NCI-H2227 (cell line): Measurements from ENCODE around the gene STAP2.

ENCODE experiments used
- DNase-seq: peaks from one replicate; lab custom pipeline; 2025; ENCODE audit not compliant: unreplicated experiment; lab: John Stamatoyannopoulos, UW

The STAP2 gene

GRCh38 chr19:4338441-4339355 is at the start of gene STAP2:
Gene STAP2, minus strand, starts transcription at chr19:4338827. Its CDS starts 74 bp downstream, at chr19:4338753.
- no peak for DNase-seq

DNA sequence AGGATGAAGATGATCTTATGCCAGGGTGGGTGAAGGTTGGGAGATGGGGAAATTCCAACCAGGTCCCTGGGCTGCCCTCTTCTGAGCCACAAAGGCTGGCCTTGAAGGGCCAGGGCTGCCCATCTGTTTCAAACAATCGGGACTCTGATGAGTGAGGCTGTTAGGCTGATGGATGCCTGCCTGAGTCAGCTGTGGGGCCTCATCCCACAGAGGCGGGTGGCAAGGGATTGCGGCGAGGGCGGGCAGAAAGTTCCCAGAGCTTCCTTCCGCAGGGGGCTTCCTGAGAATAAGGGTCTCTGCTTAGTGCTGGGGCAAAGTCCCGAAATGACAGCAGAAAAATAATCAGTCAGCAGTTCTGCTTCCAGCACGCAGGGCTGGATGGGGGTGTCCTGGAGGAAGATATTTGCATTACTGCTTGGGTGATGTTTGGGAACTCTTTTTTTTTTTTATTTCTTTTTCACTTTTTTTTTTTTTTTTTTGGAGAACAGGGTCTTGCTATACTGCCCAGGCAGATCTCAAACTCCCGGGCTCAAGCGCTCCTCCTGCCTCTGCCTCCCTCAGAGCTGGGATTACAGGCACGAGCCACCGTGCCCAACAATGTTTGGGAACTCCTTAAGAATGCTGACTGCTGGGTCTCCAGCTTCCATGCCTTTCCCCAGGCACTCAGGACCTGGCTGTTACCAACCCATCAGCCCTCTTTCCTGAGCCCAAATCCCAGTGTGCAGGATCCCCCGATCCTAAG is 47.6 kb upstream of the STAP2 start:
- no peak for DNase-seq

DNA sequence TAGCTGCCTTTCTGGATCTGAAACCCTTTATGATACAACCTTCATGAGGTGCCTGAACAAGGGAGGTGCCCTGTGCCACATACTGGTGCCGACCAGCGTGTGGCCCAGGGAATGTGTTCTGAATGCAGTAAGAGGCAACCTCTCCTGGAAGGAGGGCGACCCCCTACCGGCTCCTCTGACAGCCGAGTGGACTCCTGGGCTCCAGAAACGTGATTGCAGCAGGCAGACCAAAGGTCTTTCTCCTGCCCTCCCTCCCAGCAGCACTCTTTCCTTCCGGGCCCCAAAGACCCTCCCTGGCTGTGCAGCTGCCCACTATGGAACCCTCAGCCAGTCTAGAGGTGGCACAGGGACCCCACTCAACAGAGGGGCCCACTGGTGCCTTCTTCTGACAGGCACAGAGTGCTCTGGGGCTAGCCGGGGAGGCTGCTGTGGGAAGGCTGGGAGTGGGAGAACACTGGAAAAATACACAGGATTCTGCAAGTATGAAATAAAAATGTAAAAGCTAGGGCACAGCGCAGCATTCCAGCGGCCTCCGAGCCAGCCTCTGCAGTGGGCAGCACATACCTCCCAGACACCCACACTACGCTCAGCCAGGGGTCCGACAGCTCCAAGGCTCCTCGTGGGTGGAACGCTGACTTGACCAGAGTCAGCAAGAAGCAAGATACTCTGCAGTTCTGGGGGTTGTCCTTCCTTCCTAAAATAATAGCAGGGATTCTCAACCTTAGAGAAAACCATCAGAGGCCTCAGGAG is 46.8 kb upstream of the STAP2 start:
- DNase-seq: no peak

DNA sequence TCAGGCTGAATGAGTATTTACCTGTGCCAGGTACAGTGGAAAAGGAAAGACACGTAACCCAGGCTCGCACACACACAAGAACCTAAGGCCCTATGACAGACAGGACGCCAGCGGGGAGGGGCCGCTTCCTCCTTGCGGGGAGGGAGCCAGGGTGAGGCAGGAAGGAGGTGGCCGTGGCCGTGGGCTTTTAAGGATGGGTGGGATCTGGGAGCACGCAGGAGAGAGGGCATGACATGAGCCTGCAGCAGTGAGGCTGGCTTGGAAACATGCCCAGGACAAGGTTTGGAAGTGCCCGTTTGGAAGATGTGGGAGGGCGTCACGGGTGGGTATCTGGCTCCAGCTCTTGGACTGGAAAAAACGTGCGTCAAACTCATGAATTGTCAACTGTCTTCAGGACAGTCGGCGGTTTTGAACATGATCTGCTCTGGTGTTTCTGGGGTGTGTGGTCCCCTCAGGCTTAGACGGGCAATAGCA is 41.7 kb upstream of the STAP2 start:
- no peak for DNase-seq

DNA sequence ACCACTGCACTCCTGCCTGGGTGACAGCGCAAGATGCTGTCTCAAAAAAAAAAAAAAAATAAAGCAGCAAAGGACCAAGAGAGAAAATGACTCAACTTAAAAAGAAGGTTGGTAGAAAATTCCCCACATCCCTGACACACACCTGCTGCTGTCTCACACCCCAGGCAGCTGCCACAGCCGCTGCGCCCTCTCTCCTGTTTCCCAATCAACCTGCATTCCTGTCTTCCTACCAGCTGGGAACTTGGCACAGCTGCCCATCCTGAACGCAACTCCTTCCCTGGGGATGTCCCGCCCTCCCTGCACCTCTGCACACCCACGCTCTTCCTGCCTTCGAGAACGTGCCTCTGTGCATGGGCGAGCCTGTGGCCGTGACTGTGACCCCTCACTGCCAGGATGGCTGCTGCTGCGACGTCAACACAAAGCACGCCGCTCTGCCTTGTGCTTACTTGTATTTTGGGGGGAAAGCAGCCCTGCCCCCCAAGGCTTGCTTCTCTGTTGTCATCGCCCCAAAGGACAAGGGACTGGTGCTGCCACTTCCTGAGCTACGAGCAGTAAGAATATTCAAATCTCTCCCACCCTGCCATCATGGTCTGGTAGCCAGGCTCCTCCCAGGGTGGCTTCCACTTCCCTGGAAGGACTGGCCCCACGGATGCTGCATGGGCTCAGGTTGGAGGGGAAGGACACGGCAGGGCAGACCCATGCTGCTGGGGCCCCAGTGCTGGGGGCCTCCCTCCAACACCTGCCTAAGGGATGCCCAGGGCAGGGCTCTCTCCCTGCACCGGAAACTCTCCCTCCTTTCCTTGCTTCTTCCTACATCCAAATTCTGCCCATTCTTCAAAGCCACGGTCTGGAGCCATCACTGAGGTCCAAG is 41.0 kb upstream of the STAP2 start:
- DNase-seq: no peak

DNA sequence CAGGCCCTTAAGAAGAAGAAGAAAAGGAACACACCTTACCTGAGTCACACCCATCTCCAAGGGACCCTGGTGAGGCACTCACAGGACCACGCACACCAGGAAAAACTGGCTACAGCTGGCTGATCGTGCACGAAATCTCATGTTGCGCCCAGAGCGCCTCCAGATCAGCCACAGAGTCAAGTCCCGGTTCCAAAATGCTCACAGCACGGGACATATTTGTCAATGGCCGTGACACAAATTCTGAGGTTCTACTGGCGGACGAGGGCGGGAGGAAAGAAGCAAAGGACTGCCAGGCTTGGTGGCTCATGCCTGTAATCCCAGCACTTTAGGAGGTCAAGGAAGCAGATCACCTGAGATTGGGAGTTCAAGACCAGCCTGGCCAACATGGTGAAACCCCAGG is 40.3 kb upstream of the STAP2 start:
- DNase-seq: no peak

DNA sequence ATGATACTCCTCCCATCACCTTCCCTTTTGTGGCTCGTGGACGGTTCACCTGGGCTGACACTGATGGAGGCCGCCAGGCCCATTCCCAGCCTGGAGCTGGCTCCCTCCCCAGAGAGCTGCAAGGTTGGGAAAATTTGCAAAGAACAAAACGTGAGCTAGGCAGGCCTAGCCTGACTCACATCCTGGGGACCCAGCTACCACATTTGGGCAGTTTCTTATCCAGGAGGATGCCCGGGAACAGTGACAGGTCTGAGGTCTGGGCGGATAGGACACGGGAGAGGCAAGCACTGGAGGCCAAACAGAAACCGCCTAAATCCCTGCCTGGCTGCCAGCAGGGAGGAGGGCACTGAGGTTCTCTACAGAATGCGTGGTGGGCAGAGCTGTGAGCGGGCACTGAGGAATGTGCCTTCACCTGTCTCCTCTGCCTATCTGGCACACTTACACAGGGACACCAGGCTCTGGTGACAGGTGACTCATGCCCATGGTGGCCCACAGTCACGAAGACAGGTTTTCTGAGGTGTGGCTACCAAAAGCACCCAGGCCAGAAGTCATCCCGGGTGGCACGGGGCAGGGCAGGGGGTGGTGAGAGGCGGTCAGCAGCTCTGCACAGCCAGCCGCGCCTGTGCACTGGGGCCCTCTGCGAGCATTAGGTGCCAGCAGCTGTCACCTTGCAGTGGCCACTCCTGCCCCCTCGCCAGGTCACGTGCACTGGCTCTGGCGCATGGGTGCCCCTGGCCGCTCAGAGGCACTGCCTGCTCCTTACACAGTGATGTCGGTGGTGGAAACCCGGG is 38.6 kb upstream of the STAP2 start:
- DNase-seq: no peak

DNA sequence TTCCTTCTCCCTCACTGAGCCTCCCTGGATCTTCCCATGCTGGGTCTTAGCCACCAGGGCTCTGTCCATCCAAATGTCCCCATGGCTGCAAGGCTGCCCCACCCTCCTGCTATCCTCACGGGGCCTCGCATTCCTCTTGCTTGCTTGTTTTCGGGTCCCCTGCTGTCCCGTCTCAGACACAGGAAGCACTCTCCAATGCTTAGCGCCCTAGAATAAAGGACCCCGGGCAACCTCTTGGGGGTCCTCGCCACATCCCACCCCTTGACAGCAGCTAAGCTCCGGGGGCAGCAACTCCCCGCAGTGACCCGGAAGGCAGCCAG is 38.0 kb upstream of the STAP2 start:
- no peak for DNase-seq

GRCh38 chr19:4376028-4376670 is 37.5 kb upstream of the STAP2 start:
- no peak for DNase-seq

DNA sequence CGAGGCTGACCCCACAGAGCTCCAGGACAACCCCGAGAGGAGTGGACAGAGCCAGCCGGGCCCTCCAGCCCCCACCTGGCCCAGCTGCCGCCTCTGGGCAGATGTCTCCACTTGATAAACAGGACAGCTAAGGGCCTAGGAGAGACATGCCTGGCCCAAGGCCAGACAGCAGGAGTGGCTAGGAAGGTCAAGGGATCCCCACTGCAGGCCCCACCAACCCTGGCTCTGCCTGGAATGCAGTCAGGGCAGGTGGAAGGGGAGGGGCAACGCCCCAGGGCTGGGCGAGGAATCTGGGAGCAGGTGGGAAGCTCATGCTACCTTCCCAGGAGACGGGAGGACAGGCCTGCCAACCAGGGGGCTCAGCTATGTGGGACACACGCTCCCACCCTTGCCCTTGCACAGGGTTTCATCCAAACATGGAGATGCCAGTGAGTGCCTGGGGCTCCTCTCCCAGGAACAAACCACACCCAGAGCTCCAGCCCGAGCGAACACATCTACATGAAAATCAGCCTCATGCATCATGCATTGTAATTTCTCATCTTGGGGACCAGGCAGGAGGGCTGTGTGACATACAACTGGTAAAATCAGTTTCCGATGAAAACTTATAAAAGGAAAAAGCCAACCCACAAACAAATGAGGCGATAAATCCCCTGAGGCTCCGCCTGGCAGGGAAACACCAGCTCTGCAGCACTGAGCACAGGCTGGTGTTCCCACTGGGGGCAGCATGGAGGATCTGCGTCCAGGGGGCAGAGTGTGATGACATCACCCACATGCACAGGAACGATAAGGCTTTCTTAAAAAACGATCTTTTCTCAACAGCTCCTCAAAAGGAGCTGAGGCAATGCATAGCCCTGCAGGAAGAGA is 36.8 kb upstream of the STAP2 start:
- peak; percentile 56 for DNase-seq

- DNase-seq: no peak
These were observed 36.0 kb upstream of the STAP2 start for GRCh38 chr19:4374498-4375163.

DNA sequence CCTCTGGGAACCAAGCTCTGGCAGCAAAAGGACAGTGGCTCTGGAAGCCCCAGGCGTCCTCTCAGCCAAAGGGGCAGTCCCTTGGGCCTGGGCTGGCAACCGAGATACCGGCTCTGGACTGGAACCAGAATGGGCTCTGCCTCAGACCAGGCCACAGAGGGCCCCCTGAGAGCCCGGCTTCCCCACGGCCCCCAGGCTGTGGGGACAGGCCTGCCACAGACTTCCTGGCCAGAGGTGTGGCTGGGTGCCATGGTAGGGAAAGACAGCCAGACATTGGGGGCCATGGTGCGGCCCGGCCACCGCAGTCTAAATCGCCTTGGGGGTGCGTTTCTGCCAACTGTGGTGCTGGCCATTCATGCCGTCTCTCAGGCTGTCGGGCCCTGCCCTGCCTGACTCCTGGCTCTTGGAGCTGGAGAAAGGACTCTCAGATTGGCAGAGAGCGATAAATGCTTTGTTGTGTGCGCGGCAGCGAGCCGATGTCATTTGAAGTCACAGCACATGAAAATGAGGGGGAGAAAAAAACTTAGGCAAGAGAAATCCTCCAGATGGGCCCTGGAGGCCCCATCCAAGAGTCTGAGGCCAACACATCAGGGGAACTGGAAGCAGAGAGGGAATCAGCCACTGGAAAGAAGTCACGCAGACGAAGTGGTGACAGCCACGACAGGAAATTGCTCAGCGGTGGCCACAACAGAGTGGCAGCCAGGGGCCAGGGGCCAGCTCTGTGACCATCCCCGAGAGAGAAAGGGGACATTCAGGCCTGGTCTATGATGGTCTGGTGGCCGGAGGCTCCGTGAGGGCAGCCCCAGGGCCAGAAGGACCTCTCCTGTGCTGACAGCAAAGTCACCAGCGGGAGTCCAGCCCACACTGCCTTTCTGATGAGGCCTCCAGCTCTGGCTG is 35.2 kb upstream of the STAP2 start:
- no peak for DNase-seq

- DNase-seq: no peak
These were observed 34.4 kb upstream of the STAP2 start for GRCh38 chr19:4373013-4373367.

- no peak for DNase-seq
These were observed 33.8 kb upstream of the STAP2 start for GRCh38 chr19:4372165-4373012.

DNA sequence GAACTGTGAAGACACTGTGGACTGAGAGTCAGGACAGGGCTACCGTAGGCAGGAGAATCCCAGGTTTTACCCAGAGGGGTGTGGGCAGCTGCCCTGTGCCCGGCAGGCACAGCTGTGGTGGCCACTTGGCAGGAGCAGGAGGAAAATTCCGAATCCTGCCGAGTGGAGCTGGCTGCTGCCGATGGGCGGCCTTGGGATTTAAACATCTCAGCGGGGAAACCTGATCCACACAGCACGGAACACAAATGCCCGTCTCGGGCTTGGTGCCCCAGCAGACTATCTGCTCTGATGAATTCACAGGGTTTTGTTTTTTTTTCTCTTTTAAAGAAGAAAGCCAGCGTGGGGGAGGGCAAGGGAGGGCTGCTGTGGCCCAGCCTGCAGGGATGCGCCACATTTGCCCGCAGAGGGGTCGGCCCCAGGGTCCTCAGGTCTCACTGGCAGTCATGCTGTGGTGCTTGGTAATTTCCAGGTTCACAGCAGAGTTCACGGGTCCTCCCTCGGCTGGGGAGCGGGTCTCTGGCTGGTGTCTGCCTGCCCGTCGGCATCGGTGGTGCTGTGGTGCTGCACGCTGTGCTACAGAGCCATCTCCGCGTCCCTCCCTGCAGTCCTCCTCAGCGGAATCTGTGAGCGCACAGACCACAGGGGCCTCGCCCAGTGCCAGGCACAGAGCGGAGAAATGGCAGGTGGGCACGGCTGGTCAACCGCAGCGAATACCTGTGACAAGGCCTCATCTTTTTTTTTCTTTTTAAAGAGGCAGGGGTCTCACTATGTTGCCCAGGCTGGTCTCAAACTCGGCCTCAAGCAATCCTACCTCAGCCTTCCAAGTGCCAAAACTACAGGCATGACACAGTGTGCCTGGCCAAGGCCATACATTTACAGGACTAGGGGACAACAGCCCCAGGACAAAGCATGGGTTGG is 32.9 kb upstream of the STAP2 start:
- peak; percentile 13 for DNase-seq
